Prostate gland (tissue), 2 donors: ENCODE results near the gene REEP6. TPM values are rescaled to one million over a fixed set of nuclear protein-coding genes. Genes with fewer than 3 reads are reported as not detected.
"Not testable (repeated sequence)": the region's sequence is repeated elsewhere in the genome, so short reads cannot be mapped to it uniquely, and the experiment has no call there.

Experiments used
- DNase-seq: peaks from one replicate; pipeline ENCODE4 v3.0.0-alpha.2; 2019; ENCODE audit warnings: low spot score
- H3K27ac ChIP-seq, 2 donors: fragments of 200-600 bp; sonication (generic); 2 replicates each; pipeline ENCODE4 v1.5.1; 2017 to 2019
- H3K27me3 ChIP-seq: fragments of 200-600 bp; sonication (generic); replicated peaks from 2 replicates; pipeline ENCODE4 v1.5.1; 2019; ENCODE audit not compliant: insufficient read depth
- H3K36me3 ChIP-seq, 2 donors: fragments of 200-600 bp; sonication (generic); 1 replicate in 1 of 2; 2 replicates in 1 of 2; pipeline versions ENCODE4 v1.5.1 to v1.8.1; 2017 to 2019
- H3K4me1 ChIP-seq: fragments of 200-600 bp; sonication (generic); replicated peaks from 2 replicates; pipeline ENCODE4 v1.5.1; 2019
- H3K4me3 ChIP-seq, 2 donors: fragments of 200-600 bp; sonication (generic); 2 replicates each; pipeline ENCODE4 v1.5.1; 2017 to 2019
- H3K9me3 ChIP-seq: fragments of 200-600 bp; sonication (generic); 2 replicates; pipeline ENCODE4 v1.5.1; 2017
- CTCF ChIP-seq, 4 experiments: fragments of 200-600 bp in 2 of 4; fragments of 450-650 bp in 2 of 4; sonication (generic) in 2 of 4; IDR thresholded peaks; 1 replicate in 3 of 4; 2 replicates in 1 of 4; pipeline ENCODE4 v1.5.1; 2016 to 2019; ENCODE audit warnings: antibody characterized with exemption in 4 of 4, mild to moderate bottlenecking in 2 of 4, moderate library complexity in 2 of 4
- POLR2A ChIP-seq: fragments of 450-650 bp; IDR thresholded peaks from one replicate; pipeline ENCODE4 v1.6.1; 2016; ENCODE audit warnings: antibody characterized with exemption, mild to moderate bottlenecking
- POLR2AphosphoS5 ChIP-seq: sonication (generic); formaldehyde crosslinking; IDR thresholded peaks from one replicate; pipeline ENCODE4 v1.6.1; 2017; ENCODE audit warnings: antibody characterized with exemption
- WGBS: methylation state at CpG from one replicate; pipeline ENCODE4 v1.1.5; 2018; 5-methylcytosine and 5-hydroxymethylcytosine counted together
- intact Hi-C: fragments of 100-400 bp; cut with DNase I; formaldehyde crosslinking; loops from one replicate; pipeline ENCODE4 v1.14.2; 2022
- total RNA-seq, 2 donors: library from RNA; depleted of rRNA; stranded (reverse); fragments of >200 nt; gene quantifications; one replicate each; pipeline ENCODE4 v1.1.0, GENCODE V29; 2016

Gene REEP6
- total RNA-seq, 2 donors from 2014 or later, result 61.9 to 349 TPM

GRCh38 chr19:1495799-1496713 lies 5.1 kb downstream of the REEP6 start:
- no peaks in the 10 kb centered on the region for H3K27me3 ChIP-seq
- H3K4me3 ChIP-seq, result no peak overlapping the region
- H3K27ac ChIP-seq, result no peak overlapping the region

GRCh38 chr19:1496714-1497577 lies 6.0 kb downstream of the REEP6 start:
- no peak for TF ChIP-seq POLR2A
- TF ChIP-seq POLR2AphosphoS5, result no peak
- TF ChIP-seq CTCF (IDR thresholded peaks at IDR 0.05), result no peak
- Histone ChIP-seq H3K27ac (no peak overlapping the region), H3K36me3 (no peaks in the 10 kb centered on the region), H3K9me3 (no peaks in the 10 kb centered on the region), H3K4me1 (no peaks in the 10 kb centered on the region), H3K27me3 (no peaks in the 10 kb centered on the region), H3K4me3 (no peak overlapping the region)
- intact Hi-C loops, result no loop called here
- 67% methylated on average over 37 of the region's 39 CpGs for WGBS
- no peak for DNase-seq

More at GRCh38 chr19:1495799-1496713, 5.1 kb downstream of the REEP6 start:
- no peaks in the 10 kb centered on the region for H3K9me3 ChIP-seq
- no peaks in the 10 kb centered on the region for H3K36me3 ChIP-seq
- no peak for TF ChIP-seq POLR2AphosphoS5
- TF ChIP-seq POLR2A, result no peak
- no peak for TF ChIP-seq CTCF (IDR thresholded peaks at IDR 0.05)
- no peaks in the 10 kb centered on the region for H3K4me1 ChIP-seq
- 65% methylated on average over 38 of the region's 40 CpGs for WGBS
- DNase-seq, result no peak
- intact Hi-C loops, result no loop called here

GRCh38 chr19:1497578-1498235 lies 6.7 kb downstream of the REEP6 start:
- TF ChIP-seq POLR2A (no peak), POLR2AphosphoS5 (no peak), CTCF (IDR thresholded peaks at IDR 0.05) (no peak)
- H3K9me3 ChIP-seq, result no peaks in the 10 kb centered on the region
- DNase-seq, result no peak
- 76% methylated on average over 25 of the region's 25 CpGs for WGBS
- H3K27ac ChIP-seq, result no peak overlapping the region
- H3K4me3 ChIP-seq, result no peak overlapping the region
- no peaks in the 10 kb centered on the region for H3K4me1 ChIP-seq
- H3K27me3 ChIP-seq, result peaks cover 2% of the 10 kb centered on the region
- intact Hi-C loops, result no loop called here
- no peaks in the 10 kb centered on the region for H3K36me3 ChIP-seq

- DNase-seq, H3K9me3 ChIP-seq, H3K4me3 ChIP-seq, H3K27ac ChIP-seq, H3K4me1 ChIP-seq, H3K36me3 ChIP-seq, intact Hi-C loops: not testable (repeated sequence)
- peaks cover 14% of the 10 kb centered on the region for H3K27me3 ChIP-seq
- 71% methylated on average over 9 of the region's 34 CpGs for WGBS
Observed at GRCh38 chr19:1499231-1499630, 8.2 kb downstream of the REEP6 start.

GRCh38 chr19:1501200-1501595 lies 10.2 kb downstream of the REEP6 start:
- no peaks in the 10 kb centered on the region for H3K36me3 ChIP-seq
- intact Hi-C loops, result loop anchor here (5.0 kb wide), 1 partner anchor 224 kb away; the partner anchor contains the start of gene FAM174C
- DNase-seq, result no peak

More at GRCh38 chr19:1501200-1501595, 10.2 kb downstream of the REEP6 start:
- Histone ChIP-seq H3K27me3 (peaks cover 14% of the 10 kb centered on the region), H3K4me3 (no peak overlapping the region), H3K9me3 (no peaks in the 10 kb centered on the region), H3K4me1 (no peaks in the 10 kb centered on the region), H3K27ac (no peak overlapping the region)
- TF ChIP-seq POLR2AphosphoS5 (no peak), CTCF (IDR thresholded peaks at IDR 0.05) (no peak), POLR2A (no peak)
- 44% methylated on average over 9 of the region's 9 CpGs for WGBS
